Measurements from ENCODE around the gene KIF2A. TPM values are rescaled to one million over a fixed set of nuclear protein-coding genes. Genes with fewer than 3 reads are reported as not detected.

The KIF2A gene
- total RNA-seq, 1 experiment from 2014 or later: 42.9 TPM

GRCh38 chr5:62418462-62419076 is 112.6 kb downstream of the KIF2A start:
- no peak for TF ChIP-seq REST (IDR thresholded peaks at IDR 0.05; ENCODE audit: low read depth)
- no peak for TF ChIP-seq JUND (IDR thresholded peaks at IDR 0.05)
- TF ChIP-seq POLR2AphosphoS5 (IDR thresholded peaks at IDR 0.05; ENCODE audit: low read depth, low read length): no peak
- TF ChIP-seq CTCF (IDR thresholded peaks at IDR 0.05 in 2 of 3, conservative IDR thresholded peaks at IDR 0.05 in 1 of 3; ENCODE audit: borderline replicate concordance in 1 of 3, insufficient read depth in 1 of 3, low read depth in 2 of 3, low read length in 2 of 3): no peak
- no peak for TF ChIP-seq TCF7L2 (IDR thresholded peaks at IDR 0.05; ENCODE audit: borderline replicate concordance, extremely low read depth, insufficient read depth, insufficient read length)
- no peak for TF ChIP-seq SIN3A (IDR thresholded peaks at IDR 0.05; ENCODE audit: low read depth)
- no peak for TF ChIP-seq ATF3 (IDR thresholded peaks at IDR 0.05)
- TF ChIP-seq, protein P1, sequence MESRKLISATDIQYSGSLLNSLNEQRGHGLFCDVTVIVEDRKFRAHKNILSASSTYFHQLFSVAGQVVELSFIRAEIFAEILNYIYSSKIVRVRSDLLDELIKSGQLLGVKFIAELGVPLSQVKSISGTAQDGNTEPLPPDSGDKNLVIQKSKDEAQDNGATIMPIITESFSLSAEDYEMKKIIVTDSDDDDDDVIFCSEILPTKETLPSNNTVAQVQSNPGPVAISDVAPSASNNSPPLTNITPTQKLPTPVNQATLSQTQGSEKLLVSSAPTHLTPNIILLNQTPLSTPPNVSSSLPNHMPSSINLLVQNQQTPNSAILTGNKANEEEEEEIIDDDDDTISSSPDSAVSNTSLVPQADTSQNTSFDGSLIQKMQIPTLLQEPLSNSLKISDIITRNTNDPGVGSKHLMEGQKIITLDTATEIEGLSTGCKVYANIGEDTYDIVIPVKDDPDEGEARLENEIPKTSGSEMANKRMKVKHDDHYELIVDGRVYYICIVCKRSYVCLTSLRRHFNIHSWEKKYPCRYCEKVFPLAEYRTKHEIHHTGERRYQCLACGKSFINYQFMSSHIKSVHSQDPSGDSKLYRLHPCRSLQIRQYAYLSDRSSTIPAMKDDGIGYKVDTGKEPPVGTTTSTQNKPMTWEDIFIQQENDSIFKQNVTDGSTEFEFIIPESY (IDR thresholded peaks at IDR 0.05; ENCODE audit: extremely low read depth, insufficient replicate concordance, low read length): no peak
- Histone ChIP-seq H3K4me2 (ENCODE audit: low read length) (no peak overlapping the region), H3K4me1 (ENCODE audit: control insufficient read depth in 1 of 2, insufficient read depth in 2 of 2, low read length in 2 of 2) (peaks cover 8 to 10% of the 10 kb centered on the region in 2 experiments; a peak in 2 of 4 replicates), H2AFZ (ENCODE audit: low read depth, low read length, poor library complexity, severe bottlenecking) (no peak overlapping the region), H3K36me3 (ENCODE audit: control insufficient read depth in 1 of 2, insufficient read depth in 2 of 2, low read length in 2 of 2) (0 out of 4 replicates have a peak, but pooled peaks cover 0 to 4% of the 10 kb centered on the region in 2 experiments), H3K9ac (ENCODE audit: low read length) (no peak overlapping the region), H3K9me2 (ENCODE audit: insufficient read depth) (no peaks in the 10 kb centered on the region), H4K20me1 (ENCODE audit: insufficient read depth) (0 out of 2 replicates have a peak, but pooled peaks cover 4% of the 10 kb centered on the region), H3K27me3 (ENCODE audit: insufficient read depth, low read length) (no peaks in the 10 kb centered on the region), H3K4me3 (replicated peaks in 1 of 2; ENCODE audit: low read depth in 1 of 2, low read length in 2 of 2) (no peak overlapping the region), H3K9me3 (ENCODE audit: control insufficient read depth in 1 of 2, insufficient read depth in 1 of 2, low read depth in 1 of 2, low read length in 2 of 2) (no peaks in the 10 kb centered on the region), H3K27ac (ENCODE audit: low read depth, low read length) (no peak overlapping the region), H3K79me2 (ENCODE audit: insufficient read depth, low read length) (peaks cover 100% of the 10 kb centered on the region)
- ChIA-PET CTCF (no interaction called here), RAD21 (ENCODE audit: low non-redundant PET in 1 of 2, low total read pairs in 2 of 2, uncharacterized antibody in 2 of 2, unreplicated experiment in 2 of 2) (no interaction called here), POLR2A (no interaction called here)
- no peak for ATAC-seq
- intact Hi-C loops (cut with micrococcal nuclease): no loop called here
- DNase-seq (ENCODE audit: low read depth, low spot score): no peak
- BruUV-seq (replicated peaks): no TSS peak

Measured in HCT116 (cell line).